Measurements from ENCODE around the gene NUBPL. TPM values are rescaled to one million over a fixed set of nuclear protein-coding genes. Genes with fewer than 3 reads are reported as not detected.

Gene NUBPL
- total RNA-seq, 2 experiments from 2014 or later: 9.0 to 17.5 TPM

DNA sequence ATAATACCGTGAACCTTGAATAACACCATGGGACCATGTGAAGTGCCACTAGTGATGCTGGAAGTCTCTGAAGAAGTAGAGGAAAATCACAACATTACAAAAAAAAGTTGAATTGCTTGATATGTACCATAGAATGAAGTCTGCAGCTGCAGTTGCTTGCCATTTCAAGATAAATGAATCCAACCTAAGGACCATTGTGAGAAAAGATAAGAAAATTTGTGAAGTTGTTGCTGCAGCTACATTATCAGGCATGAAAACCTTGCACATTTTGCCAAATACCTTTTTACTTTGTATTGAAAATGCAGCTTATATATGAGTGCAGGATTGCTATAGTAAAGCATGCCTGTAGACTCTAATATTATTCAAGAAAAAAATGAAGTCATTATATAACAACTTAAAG, 126.5 kb downstream of the NUBPL start:
- Histone ChIP-seq H3K27ac (ENCODE audit: low read depth, low read length, poor library complexity, severe bottlenecking) (no peak overlapping the region), H3K4me1 (ENCODE audit: insufficient read depth, low read length, poor library complexity, severe bottlenecking) (no peaks in the 10 kb centered on the region), H3K9me3 (ENCODE audit: low read length) (no peaks in the 10 kb centered on the region), H4K20me1 (ENCODE audit: insufficient read depth, low read length) (no peaks in the 10 kb centered on the region), H3K9me2 (ENCODE audit: insufficient read depth, low read length) (no peaks in the 10 kb centered on the region), H3K4me3 (ENCODE audit: low read depth, low read length, poor library complexity, severe bottlenecking) (no peak overlapping the region), H3K36me3 (ENCODE audit: insufficient read depth, low read length) (no peaks in the 10 kb centered on the region), H3K79me2 (ENCODE audit: insufficient read depth, low read depth, low read length) (no peaks in the 10 kb centered on the region), H3K4me2 (ENCODE audit: low read length) (no peak overlapping the region), H2AFZ (ENCODE audit: low read length) (no peak overlapping the region)
- ChIA-PET POLR2A (interaction anchor here (0.6 to 0.7 kb wide), 3 partner anchors 121 to 618 kb away, joined by 3 to 6 read pairs (median 5); no protein-coding TSS in a partner anchor), CTCF (ENCODE audit: unreplicated experiment) (no interaction called here)
- no TSS peak for BruUV-seq (replicated peaks)
- intact Hi-C loops (cut with micrococcal nuclease; ENCODE audit: unreplicated experiment): no loop called here
- DNase-seq (ENCODE audit: low spot score): no peak
- no peak for TF ChIP-seq EZH2phosphoT487 (IDR thresholded peaks at IDR 0.05; ENCODE audit: borderline replicate concordance, low read depth, low read length)
- TF ChIP-seq, protein P1, sequence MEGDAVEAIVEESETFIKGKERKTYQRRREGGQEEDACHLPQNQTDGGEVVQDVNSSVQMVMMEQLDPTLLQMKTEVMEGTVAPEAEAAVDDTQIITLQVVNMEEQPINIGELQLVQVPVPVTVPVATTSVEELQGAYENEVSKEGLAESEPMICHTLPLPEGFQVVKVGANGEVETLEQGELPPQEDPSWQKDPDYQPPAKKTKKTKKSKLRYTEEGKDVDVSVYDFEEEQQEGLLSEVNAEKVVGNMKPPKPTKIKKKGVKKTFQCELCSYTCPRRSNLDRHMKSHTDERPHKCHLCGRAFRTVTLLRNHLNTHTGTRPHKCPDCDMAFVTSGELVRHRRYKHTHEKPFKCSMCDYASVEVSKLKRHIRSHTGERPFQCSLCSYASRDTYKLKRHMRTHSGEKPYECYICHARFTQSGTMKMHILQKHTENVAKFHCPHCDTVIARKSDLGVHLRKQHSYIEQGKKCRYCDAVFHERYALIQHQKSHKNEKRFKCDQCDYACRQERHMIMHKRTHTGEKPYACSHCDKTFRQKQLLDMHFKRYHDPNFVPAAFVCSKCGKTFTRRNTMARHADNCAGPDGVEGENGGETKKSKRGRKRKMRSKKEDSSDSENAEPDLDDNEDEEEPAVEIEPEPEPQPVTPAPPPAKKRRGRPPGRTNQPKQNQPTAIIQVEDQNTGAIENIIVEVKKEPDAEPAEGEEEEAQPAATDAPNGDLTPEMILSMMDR (conservative IDR thresholded peaks at IDR 0.05; ENCODE audit: low read length): no peak

DNA sequence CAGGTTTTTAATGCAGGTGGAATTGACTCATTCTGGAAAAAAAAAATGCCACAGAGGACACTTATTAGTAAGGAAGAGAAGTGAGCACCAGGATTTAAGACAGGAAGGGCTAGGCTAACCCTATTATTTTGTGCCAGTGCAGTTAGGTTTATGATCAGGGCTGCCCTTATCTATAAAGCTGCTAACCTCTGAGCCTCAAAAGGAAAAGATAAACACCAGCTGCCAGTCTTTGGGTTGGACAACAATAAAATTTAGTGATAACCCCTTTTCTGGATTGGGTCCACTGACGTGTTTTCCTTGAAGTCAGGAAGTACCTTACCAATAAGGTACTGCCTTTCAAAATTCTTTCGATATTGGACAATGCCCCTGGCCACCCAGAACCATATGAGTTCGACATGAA, 128.9 kb downstream of the NUBPL start:
- Histone ChIP-seq H3K36me3 (ENCODE audit: insufficient read depth, low read length) (no peaks in the 10 kb centered on the region), H3K4me2 (ENCODE audit: low read length) (no peak overlapping the region), H3K79me2 (ENCODE audit: insufficient read depth, low read depth, low read length) (no peaks in the 10 kb centered on the region), H3K9me2 (ENCODE audit: insufficient read depth, low read length) (no peaks in the 10 kb centered on the region), H4K20me1 (ENCODE audit: insufficient read depth, low read length) (no peaks in the 10 kb centered on the region), H3K27ac (ENCODE audit: low read depth, low read length, poor library complexity, severe bottlenecking) (no peak overlapping the region), H3K4me3 (ENCODE audit: low read depth, low read length, poor library complexity, severe bottlenecking) (no peak overlapping the region), H2AFZ (ENCODE audit: low read length) (no peak overlapping the region), H3K9me3 (ENCODE audit: low read length) (no peaks in the 10 kb centered on the region), H3K4me1 (ENCODE audit: insufficient read depth, low read length, poor library complexity, severe bottlenecking) (no peaks in the 10 kb centered on the region)
- DNase-seq (ENCODE audit: low spot score): no peak
- intact Hi-C loops (cut with micrococcal nuclease; ENCODE audit: unreplicated experiment): no loop called here
- no TSS peak for BruUV-seq (replicated peaks)
- no peak for TF ChIP-seq EZH2phosphoT487 (IDR thresholded peaks at IDR 0.05; ENCODE audit: borderline replicate concordance, low read depth, low read length)
- TF ChIP-seq, protein P1 (conservative IDR thresholded peaks at IDR 0.05; ENCODE audit: low read length): no peak
- CTCF ChIA-PET (ENCODE audit: unreplicated experiment): no interaction called here
- POLR2A ChIA-PET: interaction anchor here (0.6 kb wide), 1 partner anchor 15 kb away, joined by 4 read pairs; no protein-coding TSS in a partner anchor

DNA sequence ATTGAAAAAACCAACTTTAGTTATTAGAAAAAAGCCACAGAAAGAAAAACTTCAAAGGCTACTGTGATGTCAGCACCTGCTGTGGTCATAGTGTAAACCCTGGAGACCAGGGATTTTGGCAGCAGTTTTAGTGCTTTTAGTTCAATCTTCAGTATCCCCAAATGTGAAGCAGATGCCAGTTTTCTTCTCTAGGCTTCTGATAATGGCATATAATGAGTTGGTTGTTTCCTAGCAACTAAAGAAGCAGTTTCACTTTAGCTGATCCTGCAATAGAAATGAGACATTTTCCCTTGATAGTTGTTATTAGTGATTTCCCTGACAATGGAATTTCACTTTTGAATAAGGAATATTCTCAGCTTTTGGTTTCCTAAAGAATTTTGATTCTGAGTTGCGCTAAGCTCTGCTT, 131.2 kb downstream of the NUBPL start:
- Histone ChIP-seq H3K4me2 (ENCODE audit: low read length) (no peak overlapping the region), H3K4me3 (ENCODE audit: low read depth, low read length, poor library complexity, severe bottlenecking) (no peak overlapping the region), H4K20me1 (ENCODE audit: insufficient read depth, low read length) (no peaks in the 10 kb centered on the region), H3K36me3 (ENCODE audit: insufficient read depth, low read length) (no peaks in the 10 kb centered on the region), H2AFZ (ENCODE audit: low read length) (no peak overlapping the region), H3K79me2 (ENCODE audit: insufficient read depth, low read depth, low read length) (no peaks in the 10 kb centered on the region), H3K4me1 (ENCODE audit: insufficient read depth, low read length, poor library complexity, severe bottlenecking) (no peaks in the 10 kb centered on the region), H3K27ac (ENCODE audit: low read depth, low read length, poor library complexity, severe bottlenecking) (no peak overlapping the region), H3K9me2 (ENCODE audit: insufficient read depth, low read length) (no peaks in the 10 kb centered on the region), H3K9me3 (ENCODE audit: low read length) (no peaks in the 10 kb centered on the region)
- no peak for TF ChIP-seq EZH2phosphoT487 (IDR thresholded peaks at IDR 0.05; ENCODE audit: borderline replicate concordance, low read depth, low read length)
- TF ChIP-seq, protein P1 (conservative IDR thresholded peaks at IDR 0.05; ENCODE audit: low read length): no peak
- POLR2A ChIA-PET: no interaction called here
- CTCF ChIA-PET (ENCODE audit: unreplicated experiment): no interaction called here
- no peak for DNase-seq (ENCODE audit: low spot score)
- BruUV-seq (replicated peaks): no TSS peak
- intact Hi-C loops (cut with micrococcal nuclease; ENCODE audit: unreplicated experiment): no loop called here
